ENCODE data around the gene LEAP2.

The LEAP2 gene

GRCh38 chr5:132883261-132883834 lies 9.9 kb downstream of the LEAP2 start:
- DNase-seq = peak; percentile 58

GRCh38 chr5:132884548-132884947 lies 11.1 kb downstream of the LEAP2 start:
- DNase-seq = no peak

GRCh38 chr5:132886064-132886823 lies 12.8 kb downstream of the LEAP2 start:
- no peak for DNase-seq

- no peak for DNase-seq
These were observed 13.8 kb downstream of the LEAP2 start for GRCh38 chr5:132887283-132887682.

GRCh38 chr5:132889501-132889900 lies 16.0 kb downstream of the LEAP2 start:
- DNase-seq = no peak

- no peak for DNase-seq
These were observed 17.3 kb downstream of the LEAP2 start for GRCh38 chr5:132890817-132891216.

- no peak for DNase-seq
These were observed 22.3 kb downstream of the LEAP2 start for GRCh38 chr5:132895719-132896305.

GRCh38 chr5:132896685-132897084 lies 23.2 kb downstream of the LEAP2 start:
- DNase-seq = no peak

- no peak for DNase-seq
These were observed 24.6 kb downstream of the LEAP2 start for GRCh38 chr5:132898094-132898493.

- no peak for DNase-seq
These were observed 27.6 kb downstream of the LEAP2 start for GRCh38 chr5:132901036-132901435.

- peak; percentile 8 for DNase-seq
These were observed 28.3 kb downstream of the LEAP2 start for GRCh38 chr5:132901730-132902129.

- DNase-seq = no peak
These were observed 32.5 kb downstream of the LEAP2 start for GRCh38 chr5:132905938-132906337.

- no peak for DNase-seq
These were observed 33.7 kb downstream of the LEAP2 start for GRCh38 chr5:132907161-132907560.

GRCh38 chr5:132909702-132910101 lies 36.2 kb downstream of the LEAP2 start:
- DNase-seq = no peak

GRCh38 chr5:132915681-132916080 lies 42.2 kb downstream of the LEAP2 start:
- no peak for DNase-seq

GRCh38 chr5:132916086-132916485 lies 42.6 kb downstream of the LEAP2 start:
- DNase-seq = no peak
